Common myeloid progenitor, CD34-positive (primary cell): ENCODE measurements around the gene BAIAP2.
A peak's percentile ranks its signal among the peaks of the same experiment; 100 is the strongest.

Experiments used
- CTCF ChIA-PET: fragments of 350-600 bp; sonication (Branson Sonifier 250); formaldehyde crosslinking; loops from one replicate; lab custom pipeline; 2021; ENCODE audit warnings: antibody characterized with exemption; lab: Charles Lee
- POLR2A ChIA-PET: fragments of 350-600 bp; sonication (Branson Sonifier 250); formaldehyde crosslinking; loops from one replicate; lab custom pipeline; 2021; ENCODE audit warnings: antibody characterized with exemption; lab: Charles Lee
- DNase-seq, 3 donors: peaks; one replicate each; pipeline versions ENCODE4 v3.0.0 to v3.0.0-alpha.2; 2013
- H3K27ac ChIP-seq, 2 experiments: 1 replicate in 1 of 2; 2 replicates in 1 of 2; pipeline ENCODE4 v1.7.0; 2013; ENCODE audit warnings: inconsistent platforms in 2 of 2, low read length in 2 of 2, mild to moderate bottlenecking in 2 of 2, low read depth in 1 of 2, moderate library complexity in 1 of 2; ENCODE audit not compliant: severe bottlenecking in 2 of 2, insufficient read depth in 1 of 2, poor library complexity in 1 of 2
- H3K27me3 ChIP-seq, 5 experiments: replicated peaks in 2 of 5; 1 replicate in 3 of 5; 2 replicates in 2 of 5; pipeline versions ENCODE4 v1.6.1 to v1.7.0; 2013; ENCODE audit warnings: low read length in 4 of 5, mild to moderate bottlenecking in 2 of 5, moderate library complexity in 2 of 5, inconsistent platforms in 1 of 5; ENCODE audit not compliant: insufficient read depth in 5 of 5, control insufficient read depth in 4 of 5
- H3K36me3 ChIP-seq, 4 experiments: 1 replicate in 2 of 4; 2 replicates in 2 of 4; pipeline versions ENCODE4 v1.6.1 to v1.7.0; 2013; ENCODE audit warnings: low read length in 3 of 4, control low read depth in 1 of 4, mild to moderate bottlenecking in 1 of 4; ENCODE audit not compliant: control insufficient read depth in 4 of 4, insufficient read depth in 4 of 4
- H3K4me1 ChIP-seq, 4 experiments: 1 replicate in 3 of 4; 2 replicates in 1 of 4; pipeline versions ENCODE4 v1.6.1 to v1.7.1; 2013; ENCODE audit warnings: low read length in 3 of 4, mild to moderate bottlenecking in 3 of 4, control low read depth in 1 of 4, inconsistent platforms in 1 of 4, moderate library complexity in 1 of 4; ENCODE audit not compliant: control insufficient read depth in 4 of 4, insufficient read depth in 4 of 4; ENCODE audit errors: control extremely low read depth in 1 of 4
- H3K4me3 ChIP-seq, 7 experiments: 1 replicate in 4 of 7; 2 replicates in 3 of 7; pipeline versions ENCODE4 v1.5.1 to v1.7.0; 2013; ENCODE audit warnings: mild to moderate bottlenecking in 7 of 7, low read length in 6 of 7, moderate library complexity in 6 of 7, inconsistent platforms in 2 of 7, low read depth in 2 of 7, control low read depth in 1 of 7; ENCODE audit not compliant: insufficient read depth in 4 of 7, control insufficient read depth in 1 of 7; ENCODE audit errors: extremely low read depth in 1 of 7
- H3K9me3 ChIP-seq, 5 experiments: 1 replicate in 4 of 5; 2 replicates in 1 of 5; pipeline versions ENCODE4 v1.6.1 to v1.7.1; 2013; ENCODE audit warnings: low read length in 4 of 5, mild to moderate bottlenecking in 2 of 5, inconsistent platforms in 1 of 5, low read depth in 1 of 5, moderate library complexity in 1 of 5; ENCODE audit not compliant: control insufficient read depth in 4 of 5, insufficient read depth in 2 of 5; ENCODE audit errors: control extremely low read depth in 1 of 5
- WGBS: methylation state at CpG from one replicate; pipeline ENCODE4 v1.1.5; 2013; ENCODE audit not compliant: insufficient coverage; 5-methylcytosine and 5-hydroxymethylcytosine counted together

BAIAP2 gene

DNA sequence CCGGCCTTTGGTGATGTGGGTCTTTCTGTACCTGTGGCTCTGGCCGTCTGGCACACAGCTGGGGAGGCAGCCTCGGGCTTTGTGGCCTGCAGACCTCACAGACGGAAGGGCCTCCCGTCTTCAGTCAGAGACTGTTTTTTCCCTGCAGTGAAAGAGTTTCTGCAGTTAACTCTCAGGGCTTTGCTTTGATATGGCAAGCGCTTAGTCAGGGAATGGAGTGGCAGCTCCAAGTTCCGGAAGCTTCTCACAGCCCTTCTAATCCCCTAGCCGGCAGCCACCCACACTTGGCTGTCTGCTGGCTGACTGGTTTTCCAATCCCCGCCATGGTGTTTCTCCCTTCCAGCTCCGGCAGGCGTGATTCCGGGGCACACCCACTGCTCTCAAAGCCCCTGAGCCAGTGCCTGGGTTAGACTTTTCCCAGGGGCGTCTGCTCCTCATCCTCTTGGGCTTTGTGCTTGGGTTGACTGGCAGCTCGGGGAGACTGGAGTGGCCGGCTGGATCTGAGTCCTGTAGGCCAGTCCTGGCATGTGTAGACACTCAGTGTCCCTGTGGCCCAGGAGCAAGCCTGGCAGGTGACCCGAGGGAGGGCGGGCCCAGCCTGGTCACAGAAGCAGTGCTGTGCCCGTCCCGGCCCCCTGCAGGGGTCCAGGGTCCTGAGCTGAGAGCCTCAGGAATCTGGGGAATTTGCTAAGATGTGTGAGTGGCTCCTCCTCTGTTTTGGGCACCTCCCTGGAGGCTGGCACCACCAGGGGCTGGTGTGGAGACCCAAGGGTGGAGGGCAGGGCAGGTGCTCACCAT, 29.9 kb downstream of the BAIAP2 start:
- Histone ChIP-seq H3K27ac (no peak overlapping the region), H3K36me3 (no peaks in the 10 kb centered on the region), H3K4me3 (no peak overlapping the region), H3K27me3 (no peaks in the 10 kb centered on the region), H3K9me3 (no peaks in the 10 kb centered on the region), H3K4me1 (peaks cover 0 to 8% (median 0%) of the 10 kb centered on the region in 4 experiments)
- no peak for DNase-seq
- POLR2A ChIA-PET = no interaction called here
- WGBS = 96% methylated on average over 15 of the region's 19 CpGs
- CTCF ChIA-PET = interaction anchor here (0.9 to 1.4 kb wide), 4 partner anchors 9 to 37 kb away, joined by 3 to 4 read pairs (median 4); no protein-coding TSS in a partner anchor

DNA sequence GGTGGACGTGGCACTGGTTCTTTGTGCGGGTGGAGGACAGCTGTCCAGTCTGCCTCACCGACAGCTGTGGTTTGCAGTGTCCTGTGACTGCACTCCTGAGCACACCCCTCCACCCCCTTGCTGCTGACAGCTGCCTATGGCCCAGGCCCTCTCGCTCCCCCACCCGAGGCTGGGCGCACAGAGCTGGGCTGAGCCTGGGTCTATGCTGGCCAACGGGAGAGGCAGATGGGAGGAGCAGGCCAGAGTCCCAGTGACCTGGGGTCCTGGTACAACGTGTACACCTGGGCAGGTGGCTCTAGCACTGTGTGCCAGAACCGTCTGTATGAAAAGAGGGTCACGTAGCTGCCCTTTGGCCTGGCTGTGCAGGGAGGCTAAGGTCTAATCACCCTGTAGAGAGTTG, 30.5 kb downstream of the BAIAP2 start:
- ChIA-PET CTCF (interaction anchor here (0.9 to 1.4 kb wide), 3 partner anchors 19 to 37 kb away, joined by 3 to 4 read pairs (median 3); no protein-coding TSS in a partner anchor), POLR2A (no interaction called here)
- Histone ChIP-seq H3K27me3 (no peaks in the 10 kb centered on the region), H3K4me1 (peaks cover 0 to 8% (median 0%) of the 10 kb centered on the region in 4 experiments), H3K36me3 (no peaks in the 10 kb centered on the region), H3K4me3 (no peak overlapping the region), H3K27ac (no peak overlapping the region), H3K9me3 (no peaks in the 10 kb centered on the region)
- 96% methylated on average over 10 of the region's 10 CpGs for WGBS
- no peak for DNase-seq

DNA sequence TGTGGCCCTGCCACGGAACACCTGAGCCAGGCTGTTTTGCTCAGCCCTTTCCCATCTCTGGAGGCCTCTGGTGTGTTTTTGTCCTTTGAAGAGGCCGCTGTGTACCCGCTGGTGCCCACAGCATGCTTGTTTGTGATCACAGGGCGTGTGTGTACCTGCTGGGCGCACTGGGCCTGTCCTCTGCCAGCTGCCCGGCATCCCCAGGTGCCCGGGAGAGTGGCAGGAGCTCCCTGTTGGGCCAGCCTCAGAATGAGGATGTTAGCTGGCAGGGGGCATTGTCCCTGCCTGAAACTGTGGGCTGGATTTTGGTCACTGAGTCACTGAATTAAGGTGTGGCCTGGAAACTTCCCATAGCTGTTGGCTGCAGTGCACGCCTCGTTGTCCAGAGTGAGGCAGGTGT, 31.1 kb downstream of the BAIAP2 start:
- no peaks in the 10 kb centered on the region for H3K36me3 ChIP-seq
- H3K27ac ChIP-seq = no peak overlapping the region
- peaks cover 0 to 8% (median 0%) of the 10 kb centered on the region in 4 experiments for H3K4me1 ChIP-seq
- ChIA-PET CTCF (interaction anchor here (1.2 kb wide), 1 partner anchor 20 kb away, joined by 3 read pairs; no protein-coding TSS in a partner anchor), POLR2A (no interaction called here)
- H3K9me3 ChIP-seq = no peaks in the 10 kb centered on the region
- H3K27me3 ChIP-seq = no peaks in the 10 kb centered on the region
- no peak for DNase-seq
- H3K4me3 ChIP-seq = no peak overlapping the region
- WGBS = 95% methylated on average over 7 of the region's 9 CpGs

DNA sequence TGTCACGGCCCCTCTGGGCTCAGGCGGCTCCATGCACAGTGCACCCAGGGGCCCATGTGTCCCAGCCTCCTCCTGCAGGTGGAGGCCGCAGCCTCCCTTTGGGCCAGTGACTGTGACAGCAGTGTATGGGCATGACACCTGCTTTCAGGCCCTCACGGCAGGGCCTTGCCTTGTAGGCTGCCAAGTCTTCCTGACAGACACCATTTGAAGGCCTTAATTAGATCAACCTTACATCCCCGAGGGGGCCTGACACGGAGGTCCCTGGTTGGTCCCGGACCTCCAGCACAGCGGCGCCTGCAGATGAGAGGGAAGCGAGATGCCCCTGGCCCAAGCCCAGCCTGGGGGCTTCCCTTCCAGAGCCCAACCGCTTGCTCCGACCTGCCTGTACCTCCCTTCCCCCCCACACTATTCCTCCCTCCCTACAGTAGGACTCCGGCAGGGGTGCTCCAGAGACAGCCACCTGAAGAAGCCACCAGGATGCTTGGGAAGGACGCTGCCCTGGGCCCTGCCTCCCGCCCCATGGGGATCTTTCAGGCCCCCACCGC, 31.9 kb downstream of the BAIAP2 start:
- Histone ChIP-seq H3K4me3 (no peak overlapping the region), H3K9me3 (no peaks in the 10 kb centered on the region), H3K27ac (no peak overlapping the region), H3K36me3 (no peaks in the 10 kb centered on the region), H3K27me3 (no peaks in the 10 kb centered on the region), H3K4me1 (peaks cover 0 to 8% (median 0%) of the 10 kb centered on the region in 4 experiments)
- 95% methylated on average over 12 of the region's 16 CpGs for WGBS
- ChIA-PET POLR2A (no interaction called here), CTCF (no interaction called here)
- no peak for DNase-seq

DNA sequence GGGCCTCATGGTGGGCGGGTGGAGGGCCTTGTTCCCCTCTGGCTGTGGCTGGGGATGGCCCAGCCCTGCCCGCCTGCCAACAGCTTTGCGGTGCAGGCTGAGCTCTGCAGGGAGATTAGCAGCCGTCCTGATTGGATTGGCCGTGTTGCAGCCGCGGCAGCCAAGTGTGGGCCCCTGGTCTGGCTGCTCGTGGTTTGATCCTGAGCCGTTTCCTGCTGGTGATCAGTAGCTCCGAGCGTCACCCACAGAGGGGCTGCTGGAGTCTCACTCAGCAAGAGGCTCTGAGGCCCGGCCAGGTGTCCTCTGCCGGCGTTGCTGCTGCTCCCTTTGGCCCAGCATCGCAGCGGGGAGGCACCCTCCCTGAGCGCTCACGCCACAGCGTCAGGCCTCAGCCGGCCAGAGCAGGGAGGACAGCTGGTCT, 32.5 kb downstream of the BAIAP2 start:
- no peak overlapping the region for H3K4me3 ChIP-seq
- DNase-seq = peak in 1 of 3 donors; percentile 23
- H3K4me1 ChIP-seq = peaks cover 0 to 8% (median 0%) of the 10 kb centered on the region in 4 experiments
- no peaks in the 10 kb centered on the region for H3K9me3 ChIP-seq
- 97% methylated on average over 18 of the region's 20 CpGs for WGBS
- ChIA-PET CTCF (no interaction called here), POLR2A (no interaction called here)
- H3K36me3 ChIP-seq = no peaks in the 10 kb centered on the region
- no peaks in the 10 kb centered on the region for H3K27me3 ChIP-seq
- no peak overlapping the region for H3K27ac ChIP-seq

DNA sequence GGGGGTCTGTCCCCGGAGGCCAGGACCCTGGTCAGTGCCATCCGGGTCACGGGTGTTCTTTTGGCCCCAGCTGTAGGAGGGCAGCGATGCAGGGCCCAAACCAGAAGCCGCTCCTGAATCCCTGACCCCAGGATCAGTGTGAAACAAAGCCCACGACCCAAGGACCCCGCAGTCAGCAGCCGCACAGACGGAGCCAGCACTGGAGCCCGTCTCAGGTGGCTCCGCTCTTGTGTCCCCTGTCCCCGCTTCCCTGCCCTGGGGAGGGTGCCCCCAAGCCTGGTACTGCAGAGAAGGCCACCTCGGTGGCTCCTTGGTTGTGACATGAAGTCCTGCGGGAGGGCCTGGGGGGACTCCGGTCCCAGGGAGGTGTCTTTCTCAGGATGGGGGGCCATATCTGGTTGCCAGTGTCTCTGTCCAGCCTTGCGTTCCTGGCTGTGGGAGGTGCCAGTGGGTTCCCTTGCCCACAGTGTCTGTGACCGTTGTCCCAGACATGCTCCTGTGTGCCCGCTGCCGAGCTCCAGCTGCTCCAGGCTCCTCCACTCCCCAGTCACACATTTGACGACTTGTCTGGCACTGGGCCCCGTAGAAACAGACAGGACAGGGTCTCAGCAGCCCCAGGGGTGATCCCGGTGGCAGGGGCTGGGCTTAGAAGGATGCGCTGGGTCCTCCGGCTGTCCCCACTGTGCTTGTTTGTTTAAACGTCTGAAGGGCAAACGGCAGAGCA, 33.6 kb downstream of the BAIAP2 start:
- no peak for DNase-seq
- Histone ChIP-seq H3K27ac (no peak overlapping the region), H3K4me3 (no peak overlapping the region), H3K4me1 (peaks cover 0 to 5% (median 0%) of the 10 kb centered on the region in 4 experiments), H3K27me3 (no peaks in the 10 kb centered on the region), H3K9me3 (no peaks in the 10 kb centered on the region), H3K36me3 (no peaks in the 10 kb centered on the region)
- ChIA-PET CTCF (interaction anchor here (0.6 kb wide), 1 partner anchor 521 kb away, joined by 6 read pairs; no protein-coding TSS in a partner anchor), POLR2A (no interaction called here)
- WGBS = 97% methylated on average over 22 of the region's 26 CpGs
